Measurements from ENCODE around the gene C2orf81. TPM values are rescaled to one million over a fixed set of nuclear protein-coding genes. Genes with fewer than 3 reads are reported as not detected.

C2orf81 gene
- total RNA-seq, 1 experiment from 2014 or later: 9.8 TPM

- Histone ChIP-seq H3F3A (ENCODE audit: insufficient read depth, low read depth) (no peaks in the 10 kb centered on the region), H3K4me1 (replicated peaks; ENCODE audit: insufficient read depth) (no peaks in the 10 kb centered on the region), H3K27me3 (ENCODE audit: insufficient read depth, low read depth) (no peaks in the 10 kb centered on the region), H3K4me2 (no peak overlapping the region), H3K79me2 (ENCODE audit: low read depth) (no peaks in the 10 kb centered on the region), H4K20me1 (ENCODE audit: insufficient read depth) (no peaks in the 10 kb centered on the region), H3K9me2 (ENCODE audit: insufficient read depth) (no peaks in the 10 kb centered on the region), H2AFZ (no peak overlapping the region), H3K36me3 (ENCODE audit: low read depth) (peaks cover 14% of the 10 kb centered on the region), H3K27ac (no peak overlapping the region), H3K9me3 (ENCODE audit: insufficient read depth, low read depth) (no peaks in the 10 kb centered on the region), H3K4me3 (no peak overlapping the region)
- CTCF ChIA-PET: no interaction called here
- DNase-seq: no peak
- intact Hi-C loops (cut with micrococcal nuclease; ENCODE audit: unreplicated experiment): no loop called here
- TF ChIP-seq, protein P1, sequence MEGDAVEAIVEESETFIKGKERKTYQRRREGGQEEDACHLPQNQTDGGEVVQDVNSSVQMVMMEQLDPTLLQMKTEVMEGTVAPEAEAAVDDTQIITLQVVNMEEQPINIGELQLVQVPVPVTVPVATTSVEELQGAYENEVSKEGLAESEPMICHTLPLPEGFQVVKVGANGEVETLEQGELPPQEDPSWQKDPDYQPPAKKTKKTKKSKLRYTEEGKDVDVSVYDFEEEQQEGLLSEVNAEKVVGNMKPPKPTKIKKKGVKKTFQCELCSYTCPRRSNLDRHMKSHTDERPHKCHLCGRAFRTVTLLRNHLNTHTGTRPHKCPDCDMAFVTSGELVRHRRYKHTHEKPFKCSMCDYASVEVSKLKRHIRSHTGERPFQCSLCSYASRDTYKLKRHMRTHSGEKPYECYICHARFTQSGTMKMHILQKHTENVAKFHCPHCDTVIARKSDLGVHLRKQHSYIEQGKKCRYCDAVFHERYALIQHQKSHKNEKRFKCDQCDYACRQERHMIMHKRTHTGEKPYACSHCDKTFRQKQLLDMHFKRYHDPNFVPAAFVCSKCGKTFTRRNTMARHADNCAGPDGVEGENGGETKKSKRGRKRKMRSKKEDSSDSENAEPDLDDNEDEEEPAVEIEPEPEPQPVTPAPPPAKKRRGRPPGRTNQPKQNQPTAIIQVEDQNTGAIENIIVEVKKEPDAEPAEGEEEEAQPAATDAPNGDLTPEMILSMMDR (conservative IDR thresholded peaks at IDR 0.05): no peak
- no peak for TF ChIP-seq EZH2 (IDR thresholded peaks at IDR 0.05; ENCODE audit: low read depth)
- BruUV-seq (replicated peaks): no TSS peak
- POLR2A ChIA-PET (ENCODE audit: unreplicated experiment): no interaction called here
Measured at GRCh38 chr2:74374509-74375205, 46.8 kb downstream of the C2orf81 start.

- peaks cover 14% of the 10 kb centered on the region for H3K36me3 ChIP-seq (ENCODE audit: low read depth)
- no peak overlapping the region for H3K27ac ChIP-seq
- no peaks in the 10 kb centered on the region for H3K79me2 ChIP-seq (ENCODE audit: low read depth)
- no peak overlapping the region for H2AFZ ChIP-seq
- no peaks in the 10 kb centered on the region for H3K9me2 ChIP-seq (ENCODE audit: insufficient read depth)
- H3K4me2 ChIP-seq: no peak overlapping the region
- no peaks in the 10 kb centered on the region for H3K27me3 ChIP-seq (ENCODE audit: insufficient read depth, low read depth)
- POLR2A ChIA-PET (ENCODE audit: unreplicated experiment): no interaction called here
- no peak for DNase-seq
- intact Hi-C loops (cut with micrococcal nuclease; ENCODE audit: unreplicated experiment): no loop called here
- H3K4me3 ChIP-seq: no peak overlapping the region
- TF ChIP-seq, protein P1 (conservative IDR thresholded peaks at IDR 0.05): no peak
- no peak for TF ChIP-seq EZH2 (IDR thresholded peaks at IDR 0.05; ENCODE audit: low read depth)
- H3F3A ChIP-seq (ENCODE audit: insufficient read depth, low read depth): no peaks in the 10 kb centered on the region
- BruUV-seq (replicated peaks): no TSS peak
- CTCF ChIA-PET: no interaction called here
- H3K4me1 ChIP-seq (replicated peaks; ENCODE audit: insufficient read depth): no peaks in the 10 kb centered on the region
- H3K9me3 ChIP-seq (ENCODE audit: insufficient read depth, low read depth): no peaks in the 10 kb centered on the region
- no peaks in the 10 kb centered on the region for H4K20me1 ChIP-seq (ENCODE audit: insufficient read depth)
Measured at GRCh38 chr2:74373985-74374384, 47.4 kb downstream of the C2orf81 start.

DNA sequence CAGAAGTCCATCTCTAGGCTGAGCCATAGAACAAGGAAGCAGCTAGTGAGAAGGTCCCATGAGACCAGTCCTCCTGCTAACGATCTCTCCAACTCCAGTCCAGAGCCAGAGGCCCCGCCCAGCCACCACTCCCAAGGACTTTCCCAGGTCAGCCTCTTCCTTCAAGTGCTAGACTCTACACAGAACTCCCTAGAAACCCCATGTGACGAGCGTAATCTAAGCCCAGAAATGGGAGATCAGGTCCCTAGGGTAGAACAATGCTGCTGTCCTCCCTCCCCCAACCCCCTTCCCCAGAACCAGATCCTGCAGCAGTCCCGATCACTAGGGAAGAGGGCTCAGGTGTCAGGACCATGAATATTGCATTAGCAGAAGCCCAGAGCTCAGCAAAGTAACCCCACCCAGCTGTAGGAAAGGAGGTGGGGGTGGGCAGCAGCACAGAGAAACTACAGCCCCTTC lies 48.2 kb downstream of the C2orf81 start:
- H3K9me3 ChIP-seq (ENCODE audit: insufficient read depth, low read depth): no peaks in the 10 kb centered on the region
- peaks cover 20% of the 10 kb centered on the region for H3K36me3 ChIP-seq (ENCODE audit: low read depth)
- no peaks in the 10 kb centered on the region for H3F3A ChIP-seq (ENCODE audit: insufficient read depth, low read depth)
- H4K20me1 ChIP-seq (ENCODE audit: insufficient read depth): no peaks in the 10 kb centered on the region
- TF ChIP-seq EZH2 (IDR thresholded peaks at IDR 0.05; ENCODE audit: low read depth): no peak
- TF ChIP-seq, protein P1 (conservative IDR thresholded peaks at IDR 0.05): no peak
- no TSS peak for BruUV-seq (replicated peaks)
- no peak for DNase-seq
- CTCF ChIA-PET: no interaction called here
- no peak overlapping the region for H3K4me3 ChIP-seq
- H3K4me2 ChIP-seq: no peak overlapping the region
- no peak overlapping the region for H3K27ac ChIP-seq
- intact Hi-C loops (cut with micrococcal nuclease; ENCODE audit: unreplicated experiment): no loop called here
- no peak overlapping the region for H2AFZ ChIP-seq
- no peaks in the 10 kb centered on the region for H3K9me2 ChIP-seq (ENCODE audit: insufficient read depth)
- H3K4me1 ChIP-seq (replicated peaks; ENCODE audit: insufficient read depth): no peaks in the 10 kb centered on the region
- H3K79me2 ChIP-seq (ENCODE audit: low read depth): no peaks in the 10 kb centered on the region
- no peaks in the 10 kb centered on the region for H3K27me3 ChIP-seq (ENCODE audit: insufficient read depth, low read depth)
- POLR2A ChIA-PET (ENCODE audit: unreplicated experiment): no interaction called here

All from PC-9 (cell line).